HEK293 (cell line): ENCODE measurements around the gene L3MBTL4.

Source experiments
- CTCF ChIA-PET: fragments of 350-600 bp; formaldehyde crosslinking; extraction: SDS; loops from one replicate; lab custom pipeline; 2021; ENCODE audit warnings: antibody characterized with exemption; lab: Yijun Ruan, JAX
- POLR2A ChIA-PET: fragments of 300-600 bp; formaldehyde crosslinking; extraction: SDS; loops from one replicate; lab custom pipeline; 2020; ENCODE audit warnings: antibody characterized with exemption, inconsistent platforms; lab: Yijun Ruan, JAX
- H3K27ac ChIP-seq: fragments of 200-500 bp; sonication (Bioruptor generic); 2 replicates; pipeline ENCODE4 v1.5.1; 2014; ENCODE audit warnings: low read depth, low read length, control low read depth, inconsistent platforms; ENCODE audit errors: extremely low read depth
- H3K36me3 ChIP-seq, 2 experiments: fragments of 200-500 bp in 1 of 2; sonication (Bioruptor generic) in 1 of 2; 1 replicate in 1 of 2; 2 replicates in 1 of 2; pipeline ENCODE4 v1.5.1; 2014 to 2017; ENCODE audit warnings: inconsistent platforms in 2 of 2, low read length in 2 of 2; ENCODE audit not compliant: control insufficient read depth in 2 of 2, insufficient read depth in 1 of 2
- H3K4me1 ChIP-seq: fragments of 200-500 bp; sonication (Bioruptor generic); 2 replicates; pipeline ENCODE4 v1.5.1; 2014; ENCODE audit warnings: mild to moderate bottlenecking, low read length, inconsistent platforms; ENCODE audit not compliant: control insufficient read depth, insufficient read depth
- H3K4me3 ChIP-seq: 2 replicates; pipeline ENCODE4 v1.5.1; 2011; ENCODE audit warnings: low read depth, mild to moderate bottlenecking, control low read depth, low read length, moderate library complexity
- H3K9me3 ChIP-seq: fragments of 200-500 bp; sonication (Bioruptor generic); 2 replicates; pipeline ENCODE4 v1.5.1; 2014; ENCODE audit warnings: low read depth, low read length, inconsistent platforms; ENCODE audit not compliant: control insufficient read depth, insufficient read depth
- AEBP2 ChIP-seq: fragments of 450-650 bp; formaldehyde crosslinking; IDR thresholded peaks from 2 replicates; pipeline ENCODE4 v1.5.1; 2016; ENCODE audit warnings: missing biosample characterization, missing genetic modification characterization, borderline replicate concordance
- CTCF ChIP-seq: fragments of 450-650 bp; formaldehyde crosslinking; IDR thresholded peaks from 2 replicates; pipeline ENCODE4 v1.5.1; 2016; ENCODE audit warnings: missing biosample characterization, missing genetic modification characterization
- MYNN ChIP-seq: fragments of 450-650 bp; formaldehyde crosslinking; IDR thresholded peaks from 2 replicates; pipeline ENCODE4 v1.5.1; 2016; ENCODE audit warnings: missing biosample characterization, missing genetic modification characterization, borderline replicate concordance
- ZBTB17 ChIP-seq: fragments of 450-650 bp; formaldehyde crosslinking; IDR thresholded peaks from 2 replicates; pipeline ENCODE4 v1.5.1; 2016; ENCODE audit warnings: missing biosample characterization, missing genetic modification characterization
- ZBTB26 ChIP-seq: fragments of 450-650 bp; formaldehyde crosslinking; optimal IDR thresholded peaks from 2 replicates; pipeline ENCODE3; 2016; ENCODE audit warnings: missing biosample characterization, mild to moderate bottlenecking, missing genetic modification characterization
- ZBTB48 ChIP-seq: fragments of 450-650 bp; formaldehyde crosslinking; IDR thresholded peaks from 2 replicates; pipeline ENCODE4 v1.5.1; 2016; ENCODE audit warnings: missing biosample characterization, missing genetic modification characterization
- ZFHX2 ChIP-seq: fragments of 450-650 bp; formaldehyde crosslinking; conservative IDR thresholded peaks from 2 replicates; pipeline ENCODE4 v1.5.1; 2016; ENCODE audit warnings: missing biosample characterization, missing genetic modification characterization
- ZIC2 ChIP-seq: fragments of 450-650 bp; formaldehyde crosslinking; IDR thresholded peaks from 2 replicates; pipeline ENCODE4 v1.5.1; 2016; ENCODE audit warnings: missing biosample characterization, missing genetic modification characterization
- ZNF10 ChIP-seq: fragments of 450-650 bp; formaldehyde crosslinking; IDR thresholded peaks from 2 replicates; pipeline ENCODE4 v1.5.1; 2017; ENCODE audit warnings: missing biosample characterization, missing genetic modification characterization
- ZNF133 ChIP-seq: fragments of 450-650 bp; formaldehyde crosslinking; IDR thresholded peaks from 2 replicates; pipeline ENCODE4 v1.5.1; 2016; ENCODE audit warnings: missing biosample characterization, missing genetic modification characterization
- ZNF155 ChIP-seq: fragments of 450-650 bp; formaldehyde crosslinking; IDR thresholded peaks from 2 replicates; pipeline ENCODE4 v1.5.1; 2016; ENCODE audit warnings: missing biosample characterization, missing genetic modification characterization
- ZNF157 ChIP-seq: fragments of 450-650 bp; formaldehyde crosslinking; IDR thresholded peaks from 2 replicates; pipeline ENCODE4 v1.5.1; 2016; ENCODE audit warnings: missing biosample characterization, missing genetic modification characterization
- ZNF248 ChIP-seq: fragments of 450-650 bp; formaldehyde crosslinking; IDR thresholded peaks from 2 replicates; pipeline ENCODE4 v1.5.1; 2017; ENCODE audit warnings: missing biosample characterization, missing genetic modification characterization
- ZNF394 ChIP-seq: fragments of 450-650 bp; formaldehyde crosslinking; IDR thresholded peaks from 2 replicates; pipeline ENCODE4 v1.5.1; 2016; ENCODE audit warnings: missing biosample characterization, missing genetic modification characterization, mild to moderate bottlenecking, moderate library complexity, borderline replicate concordance
- ZNF580 ChIP-seq: fragments of 450-650 bp; formaldehyde crosslinking; IDR thresholded peaks from 2 replicates; pipeline ENCODE4 v1.5.1; 2016; ENCODE audit warnings: missing biosample characterization, missing genetic modification characterization
- ZNF600 ChIP-seq: fragments of 450-650 bp; formaldehyde crosslinking; IDR thresholded peaks from 2 replicates; pipeline ENCODE4 v1.5.1; 2016; ENCODE audit warnings: missing biosample characterization, missing genetic modification characterization
- ZNF626 ChIP-seq: fragments of 450-650 bp; sonication (Bioruptor Pico); formaldehyde crosslinking; IDR thresholded peaks from 2 replicates; pipeline ENCODE4 v1.5.1; 2018; ENCODE audit warnings: missing biosample characterization, missing genetic modification characterization, inconsistent platforms
- ZNF677 ChIP-seq: fragments of 450-650 bp; IDR thresholded peaks from 2 replicates; pipeline ENCODE4 v1.5.0; 2018; ENCODE audit warnings: missing biosample characterization, mild to moderate bottlenecking, missing genetic modification characterization, moderate library complexity
- ZNF704 ChIP-seq: fragments of 450-650 bp; formaldehyde crosslinking; IDR thresholded peaks from 2 replicates; pipeline ENCODE4 v1.5.1; 2016; ENCODE audit warnings: missing biosample characterization, missing genetic modification characterization

The L3MBTL4 gene

GRCh38 chr18:6236258-6236657, 178.5 kb downstream of the L3MBTL4 start (continued):
- TF ChIP-seq ZNF155 (tag by site-specific recombination) (no peak), ZBTB26 (tag by site-specific recombination) (no peak), ZNF10 (tag by site-specific recombination) (no peak)

GRCh38 chr18:6222271-6222670, 192.4 kb downstream of the L3MBTL4 start:
- TF ChIP-seq MYNN (tag by site-specific recombination) (no peak), ZFHX2 (tag by site-specific recombination) (no peak), ZBTB17 (tag by site-specific recombination) (no peak), ZNF600 (no peak), ZIC2 (no peak), CTCF (tag by site-specific recombination) (no peak), ZNF677 (tag by site-specific recombination) (no peak), ZNF704 (tag by site-specific recombination) (no peak), ZNF626 (tag by site-specific recombination) (no peak), ZNF580 (tag by site-specific recombination) (no peak), ZNF394 (tag by site-specific recombination) (no peak), ZNF248 (no peak), ZBTB48 (tag by site-specific recombination) (no peak), AEBP2 (no peak), ZNF133 (tag by site-specific recombination) (no peak)
- CTCF ChIA-PET: interaction anchor here (0.6 to 1.6 kb wide), 4 partner anchors 17 to 472 kb away, joined by 3 to 4 read pairs (median 3); no protein-coding TSS in a partner anchor
- Histone ChIP-seq H3K27ac (no peak overlapping the region), H3K9me3 (no peaks in the 10 kb centered on the region; the same call in 1 of the 2 replicates), H3K4me3 (no peak overlapping the region), H3K4me1 (no peaks in the 10 kb centered on the region), H3K36me3 (peaks cover 0 to 3% of the 10 kb centered on the region in 2 experiments; a peak in 1 of 3 replicates)
- POLR2A ChIA-PET: no interaction called here

- Histone ChIP-seq H3K4me1 (no peaks in the 10 kb centered on the region), H3K36me3 (peaks cover 0 to 3% of the 10 kb centered on the region in 2 experiments; a peak in 1 of 3 replicates), H3K4me3 (no peak overlapping the region), H3K9me3 (no peaks in the 10 kb centered on the region; the same call in 1 of the 2 replicates), H3K27ac (no peak overlapping the region)
- no peak for TF ChIP-seq ZNF157
- POLR2A ChIA-PET: no interaction called here
- CTCF ChIA-PET: interaction anchor here (0.7 to 1.6 kb wide), 4 partner anchors 16 to 606 kb away, joined by 3 to 4 read pairs (median 3); no protein-coding TSS in a partner anchor
These were observed 193.1 kb downstream of the L3MBTL4 start for GRCh38 chr18:6221602-6222014.
